HFF-Myc (cell line): ENCODE measurements around the gene QSER1.

Experiments
- DNase-seq: peaks from one replicate; pipeline ENCODE4 v3.0.0-alpha.2; 2011; ENCODE audit warnings: low read depth; ENCODE audit errors: extremely low read depth
- H3K4me3 ChIP-seq: replicated peaks from 2 replicates; pipeline ENCODE4 v1.5.1; 2011; ENCODE audit warnings: low read depth, mild to moderate bottlenecking, control low read depth, low read length
- TF ChIP-seq, protein P1 (sequence below): IDR thresholded peaks from 2 replicates; pipeline ENCODE4 v1.5.1; 2012; ENCODE audit warnings: mild to moderate bottlenecking, low read depth, low read length, control low read depth; ENCODE audit errors: missing control alignments

Gene QSER1

DNA sequence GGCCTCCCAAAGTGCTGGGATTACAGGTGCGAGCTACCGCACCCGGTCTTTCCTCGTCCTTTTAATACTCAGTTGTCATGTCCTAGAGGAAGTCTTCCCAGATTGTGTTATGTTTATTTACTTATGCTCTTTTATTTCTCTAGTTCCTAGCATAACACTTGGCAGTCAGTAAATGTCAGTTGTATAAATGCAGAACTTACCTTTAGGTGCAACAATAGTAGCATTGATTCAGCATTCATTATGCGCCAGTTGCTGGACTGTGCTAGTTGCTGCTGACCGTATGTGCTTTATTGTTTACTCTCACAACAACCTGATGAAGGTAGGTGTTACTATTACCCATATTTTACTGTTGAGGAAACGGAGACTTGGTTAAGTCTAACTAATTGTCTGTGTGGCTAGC is 20.8 kb downstream of the QSER1 start:
- no peak for DNase-seq

DNA sequence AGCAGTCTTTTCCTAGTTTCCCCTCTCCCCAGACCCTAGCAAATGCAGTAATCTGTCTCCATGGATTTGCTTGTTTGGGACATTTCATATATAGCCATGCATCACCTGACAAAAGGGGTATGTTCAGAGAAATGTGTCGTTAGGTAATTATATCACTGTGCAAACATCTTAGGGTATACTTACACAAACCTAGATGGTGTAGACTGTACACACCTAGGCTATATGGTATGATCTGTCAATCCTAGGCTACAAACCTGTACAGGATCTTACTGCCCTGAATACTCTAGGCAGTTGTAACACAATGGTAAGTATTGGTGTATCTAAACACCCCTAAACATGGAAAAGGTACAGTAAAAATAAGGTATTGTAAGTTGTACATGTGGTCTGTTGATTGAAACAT is 23.8 kb downstream of the QSER1 start:
- TF ChIP-seq, protein P1, sequence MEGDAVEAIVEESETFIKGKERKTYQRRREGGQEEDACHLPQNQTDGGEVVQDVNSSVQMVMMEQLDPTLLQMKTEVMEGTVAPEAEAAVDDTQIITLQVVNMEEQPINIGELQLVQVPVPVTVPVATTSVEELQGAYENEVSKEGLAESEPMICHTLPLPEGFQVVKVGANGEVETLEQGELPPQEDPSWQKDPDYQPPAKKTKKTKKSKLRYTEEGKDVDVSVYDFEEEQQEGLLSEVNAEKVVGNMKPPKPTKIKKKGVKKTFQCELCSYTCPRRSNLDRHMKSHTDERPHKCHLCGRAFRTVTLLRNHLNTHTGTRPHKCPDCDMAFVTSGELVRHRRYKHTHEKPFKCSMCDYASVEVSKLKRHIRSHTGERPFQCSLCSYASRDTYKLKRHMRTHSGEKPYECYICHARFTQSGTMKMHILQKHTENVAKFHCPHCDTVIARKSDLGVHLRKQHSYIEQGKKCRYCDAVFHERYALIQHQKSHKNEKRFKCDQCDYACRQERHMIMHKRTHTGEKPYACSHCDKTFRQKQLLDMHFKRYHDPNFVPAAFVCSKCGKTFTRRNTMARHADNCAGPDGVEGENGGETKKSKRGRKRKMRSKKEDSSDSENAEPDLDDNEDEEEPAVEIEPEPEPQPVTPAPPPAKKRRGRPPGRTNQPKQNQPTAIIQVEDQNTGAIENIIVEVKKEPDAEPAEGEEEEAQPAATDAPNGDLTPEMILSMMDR = no peak
- H3K4me3 ChIP-seq = no peak overlapping the region
- no peak for DNase-seq

More for the DNA sequence above, 20.8 kb downstream of the QSER1 start:
- TF ChIP-seq, protein P1 = no peak
- H3K4me3 ChIP-seq = no peak overlapping the region

DNA sequence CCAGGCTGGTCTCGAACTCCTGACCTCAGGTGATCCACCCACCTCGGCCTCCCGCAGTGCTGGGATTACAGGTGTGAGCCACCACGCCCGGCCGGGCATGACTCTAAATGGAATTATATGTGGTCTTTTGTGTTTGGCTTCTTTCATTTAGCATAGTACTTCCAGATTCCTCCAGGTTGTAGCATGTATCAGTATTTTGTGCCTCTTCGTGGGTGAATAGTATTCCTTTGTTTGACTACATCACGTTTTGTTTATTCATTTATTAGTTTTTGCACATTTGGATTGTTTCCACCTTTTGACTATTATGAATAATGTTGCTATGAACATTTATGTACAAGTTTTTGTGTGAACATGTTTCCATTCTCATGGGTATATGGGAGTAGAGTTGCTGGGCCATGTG is 24.4 kb downstream of the QSER1 start:
- TF ChIP-seq, protein P1 = no peak
- DNase-seq = no peak
- H3K4me3 ChIP-seq = no peak overlapping the region

GRCh38 chr11:32918427-32918826 is 25.8 kb downstream of the QSER1 start:
- TF ChIP-seq, protein P1 = no peak
- DNase-seq = no peak
- H3K4me3 ChIP-seq = no peak overlapping the region

- no peak overlapping the region for H3K4me3 ChIP-seq
- TF ChIP-seq, protein P1 = no peak
- no peak for DNase-seq
These were observed 26.7 kb downstream of the QSER1 start for GRCh38 chr11:32919338-32919737.

DNA sequence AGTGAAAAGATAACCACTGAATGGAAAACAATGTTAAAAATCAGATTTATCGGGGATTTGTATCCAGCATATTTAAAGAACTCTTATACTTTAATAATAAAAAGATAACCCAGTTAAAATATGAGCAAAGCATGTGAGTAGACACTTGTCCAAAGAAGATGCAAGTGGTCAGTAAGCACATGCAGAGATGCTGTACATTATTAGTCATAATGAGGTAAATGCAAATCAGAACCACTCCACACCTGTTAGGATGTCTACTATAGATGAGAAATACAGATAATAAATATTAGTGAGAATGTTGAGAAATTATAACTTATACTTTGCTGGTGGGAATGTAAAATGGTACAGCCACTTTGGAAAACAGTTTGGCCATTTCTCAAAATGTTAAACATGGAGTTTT is 28.0 kb downstream of the QSER1 start:
- no peak for DNase-seq
- H3K4me3 ChIP-seq = no peak overlapping the region
- TF ChIP-seq, protein P1 = no peak

- H3K4me3 ChIP-seq = no peak overlapping the region
- no peak for DNase-seq
- TF ChIP-seq, protein P1 = no peak
These were observed 28.6 kb downstream of the QSER1 start for GRCh38 chr11:32921204-32921603.
